HepG2 (cell line): ENCODE results near the gene PKP1. TPM values are rescaled to one million over a fixed set of nuclear protein-coding genes. Genes with fewer than 3 reads are reported as not detected.

Experiments
- ATAC-seq: fragments of 200-7000 bp; cut with Tn5 transposase; 3 replicates; pipeline ENCODE4 v1.9.1; 2020; ENCODE audit warnings: mild to moderate bottlenecking, moderate library complexity
- BruUV-seq: library from RNA; stranded (reverse); fragments of 400-500 nt; replicated peaks from 2 replicates; lab custom pipeline; 2021; lab: Mats Ljungman, UMichigan
- CTCF ChIA-PET: fragments of 300-600 bp; formaldehyde crosslinking; extraction: SDS; loops from one replicate; lab custom pipeline; 2021; ENCODE audit warnings: low total read pairs, inconsistent platforms, low intra/inter-chr PET ratio; lab: Yijun Ruan, JAX
- POLR2A ChIA-PET: fragments of 350-600 bp; sonication (Branson Sonifier 250); formaldehyde crosslinking; loops from one replicate; lab custom pipeline; 2020; ENCODE audit warnings: antibody characterized with exemption, inconsistent platforms; lab: Yijun Ruan, JAX
- DNase-seq: peaks from one replicate; pipeline ENCODE4 v3.0.0-alpha.2; 2015; ENCODE audit warnings: low spot score
- FAIRE-seq: peaks from 3 replicates; lab custom pipeline; 2011; peaks lifted over from hg19 to GRCh38; lab: Jason Lieb, UNC
- H2AFZ ChIP-seq: one replicate; pipeline ENCODE4 v1.6.1; 2011; ENCODE audit warnings: low read length, inconsistent platforms
- H3K27ac ChIP-seq: fragments of 300-600 bp; 3 replicates; pipeline ENCODE4 v1.8.0; 2011; ENCODE audit warnings: mixed run types, mild to moderate bottlenecking, mixed read lengths, low read length, inconsistent platforms; ENCODE audit not compliant: insufficient read depth; ENCODE audit errors: extremely low read length
- H3K27me3 ChIP-seq, 2 experiments: fragments of 200-600 bp in 1 of 2; 2 replicates in 1 of 2; 3 replicates in 1 of 2; pipeline versions ENCODE4 v1.6.0 to v1.8.0; 2011; ENCODE audit warnings: low read length in 2 of 2, mild to moderate bottlenecking in 2 of 2, moderate library complexity in 2 of 2, inconsistent platforms in 1 of 2; ENCODE audit not compliant: insufficient read depth in 2 of 2, control insufficient read depth in 1 of 2
- H3K36me3 ChIP-seq, 2 experiments: fragments of 200-600 bp in 1 of 2; replicated peaks in 1 of 2; 2 replicates in 1 of 2; 3 replicates in 1 of 2; pipeline versions ENCODE4 v1.5.1 to v1.8.0; 2011; ENCODE audit warnings: low read length in 2 of 2, inconsistent platforms in 1 of 2; ENCODE audit not compliant: insufficient read depth in 2 of 2, control insufficient read depth in 1 of 2
- H3K4me1 ChIP-seq: 2 replicates; pipeline ENCODE4 v1.5.1; 2012; ENCODE audit warnings: low read length, inconsistent platforms; ENCODE audit not compliant: insufficient read depth
- H3K4me2 ChIP-seq: 2 replicates; pipeline ENCODE4 v1.6.0; 2011; ENCODE audit warnings: low read depth, low read length, inconsistent platforms
- H3K4me3 ChIP-seq, 3 experiments: fragments of 200-600 bp in 1 of 3; sonication (generic), shearing (Covaris generic) in 1 of 3; replicated peaks in 1 of 3; 2 replicates each; pipeline ENCODE4 v1.5.1; 2011 to 2016; ENCODE audit warnings: low read length in 3 of 3, inconsistent platforms in 2 of 3, low read depth in 2 of 3, mild to moderate bottlenecking in 2 of 3, control low read depth in 1 of 3, mixed read lengths in 1 of 3; ENCODE audit not compliant: insufficient read depth in 1 of 3
- H3K79me2 ChIP-seq: one replicate; pipeline ENCODE4 v1.6.1; 2011; ENCODE audit warnings: low read length, inconsistent platforms; ENCODE audit not compliant: insufficient read depth
- H3K9ac ChIP-seq: 2 replicates; pipeline ENCODE4 v1.6.0; 2011; ENCODE audit warnings: mild to moderate bottlenecking, low read depth, low read length, inconsistent platforms; ENCODE audit not compliant: insufficient read depth
- H3K9me3 ChIP-seq: 2 replicates; pipeline ENCODE4 v1.5.1; 2012; ENCODE audit warnings: mild to moderate bottlenecking, low read length
- H4K20me1 ChIP-seq: 2 replicates; pipeline ENCODE4 v1.6.0; 2011; ENCODE audit warnings: inconsistent platforms, mild to moderate bottlenecking, low read length, moderate library complexity; ENCODE audit not compliant: insufficient read depth
- BRD4 ChIP-seq: sonication (generic); formaldehyde crosslinking; IDR thresholded peaks from 2 replicates; pipeline ENCODE4 v1.4.0; 2020; ENCODE audit warnings: missing genetic modification reagents
- JUN ChIP-seq: sonication (generic); formaldehyde crosslinking; IDR thresholded peaks from 2 replicates; pipeline ENCODE4 v1.4.0; 2020; ENCODE audit warnings: mild to moderate bottlenecking, missing genetic modification reagents
- NFYB ChIP-seq: sonication (generic); formaldehyde crosslinking; IDR thresholded peaks from 2 replicates; pipeline ENCODE4 v1.4.0; 2020; ENCODE audit warnings: missing genetic modification reagents
- NONO ChIP-seq, 2 experiments: fragments of 450-650 bp in 1 of 2; sonication (generic) in 1 of 2; formaldehyde crosslinking in 1 of 2; IDR thresholded peaks in 1 of 2; conservative IDR thresholded peaks in 1 of 2; 2 replicates each; pipeline versions ENCODE4 v1.6.1 to v1.8.0; 2017 to 2022; ENCODE audit warnings: mild to moderate bottlenecking in 1 of 2, missing genetic modification reagents in 1 of 2, moderate library complexity in 1 of 2
- PPARG ChIP-seq: conservative IDR thresholded peaks from 2 replicates; pipeline ENCODE4 v1.6.1; 2016; ENCODE audit warnings: missing biosample characterization, missing genetic modification reagents
- RBM22 ChIP-seq: fragments of 200-400 bp; formaldehyde crosslinking; optimal IDR thresholded peaks from 2 replicates; pipeline ENCODE3; 2017; ENCODE audit warnings: mild to moderate bottlenecking, low read length, moderate library complexity
- SOX5 ChIP-seq: IDR thresholded peaks from 2 replicates; pipeline ENCODE4 v1.6.1; 2016; ENCODE audit warnings: borderline replicate concordance
- YEATS4 ChIP-seq: sonication (generic); formaldehyde crosslinking; IDR thresholded peaks from 2 replicates; pipeline ENCODE4 v1.4.0; 2020; ENCODE audit warnings: missing genetic modification reagents, borderline replicate concordance
- ZFP36 ChIP-seq: fragments of 150-350 bp; IDR thresholded peaks from 2 replicates; pipeline ENCODE4 v1.6.1; 2018; ENCODE audit warnings: borderline replicate concordance, low read length, low read depth; ENCODE audit not compliant: partially characterized antibody
- ZNF256 ChIP-seq: sonication (generic); formaldehyde crosslinking; conservative IDR thresholded peaks from 2 replicates; pipeline ENCODE4 v1.4.0; 2020; ENCODE audit warnings: missing genetic modification reagents
- ZNF30 ChIP-seq: sonication (generic); formaldehyde crosslinking; IDR thresholded peaks from 2 replicates; pipeline ENCODE4 v1.5.0; 2020; ENCODE audit warnings: mild to moderate bottlenecking, missing genetic modification reagents
- ZNF543 ChIP-seq: sonication (generic); formaldehyde crosslinking; IDR thresholded peaks from 2 replicates; pipeline ENCODE4 v1.4.0; 2020; ENCODE audit warnings: mild to moderate bottlenecking, missing genetic modification reagents
- ZNF780A ChIP-seq: sonication (generic); formaldehyde crosslinking; IDR thresholded peaks from 2 replicates; pipeline ENCODE4 v1.8.0; 2022; ENCODE audit warnings: mild to moderate bottlenecking, missing genetic modification reagents, moderate library complexity
- ZNF83 ChIP-seq: sonication (generic); formaldehyde crosslinking; IDR thresholded peaks from 2 replicates; pipeline ENCODE4 v1.4.0; 2020; ENCODE audit warnings: missing genetic modification reagents, mild to moderate bottlenecking, borderline replicate concordance
- ZNF879 ChIP-seq: sonication (generic); formaldehyde crosslinking; IDR thresholded peaks from 2 replicates; pipeline ENCODE4 v1.8.1; 2023; ENCODE audit warnings: missing genetic modification reagents
- WGBS: methylation state at CpG from one replicate; pipeline ENCODE4 v1.1.6; 2017; ENCODE audit warnings: low lambda C conversion rate; 5-methylcytosine and 5-hydroxymethylcytosine counted together
- in situ Hi-C: cut with HindIII; loops from 2 replicates; pipeline ENCODE4 v1.10.0; 2017; ENCODE audit warnings: low pct_unique_long_range_greater_than_20kb; ENCODE audit not compliant: extremely low pct_ligation_motif_present
- intact Hi-C: fragments of 100-400 bp; cut with micrococcal nuclease; formaldehyde crosslinking; loops from one replicate; pipeline ENCODE4 v1.10.0; 2022; ENCODE audit not compliant: unreplicated experiment
- polyA plus RNA-seq, 8 experiments: library from polyadenylated mRNA; depleted of rRNA in 3 of 8; stranded (reverse) in 7 of 8; unstranded in 1 of 8; fragments of >200 nt; fragmentation: Illumina TruSeq in 4 of 8; extraction: Trizol in 4 of 8; gene quantifications; 2 replicates each; pipeline versions ENCODE4 v1.2.1 to v1.2.3, GENCODE V29; 2011 to 2016; ENCODE audit warnings: low read depth in 4 of 8, missing spikeins in 1 of 8, mixed read lengths in 1 of 8; ENCODE audit not compliant: insufficient read depth in 1 of 8
- total RNA-seq, 5 experiments: library from RNA; depleted of rRNA; stranded (reverse); fragments of >200 nt; fragmentation: Illumina TruSeq; extraction: Trizol; gene quantifications; 2 replicates each; pipeline ENCODE4 v1.2.3, GENCODE V29; 2016; ENCODE audit warnings: low read depth in 1 of 5
- TF ChIP-seq, protein P1 (sequence below): sonication (generic); formaldehyde crosslinking; IDR thresholded peaks from 2 replicates; pipeline ENCODE4 v1.5.0; 2020; ENCODE audit warnings: missing genetic modification reagents, mild to moderate bottlenecking, borderline replicate concordance

The PKP1 gene
- total and polyA plus RNA-seq, 2 of the 13 experiments (the other 11 are each of a cell fraction or from before 2014, with no cell fraction given) = not detected

DNA sequence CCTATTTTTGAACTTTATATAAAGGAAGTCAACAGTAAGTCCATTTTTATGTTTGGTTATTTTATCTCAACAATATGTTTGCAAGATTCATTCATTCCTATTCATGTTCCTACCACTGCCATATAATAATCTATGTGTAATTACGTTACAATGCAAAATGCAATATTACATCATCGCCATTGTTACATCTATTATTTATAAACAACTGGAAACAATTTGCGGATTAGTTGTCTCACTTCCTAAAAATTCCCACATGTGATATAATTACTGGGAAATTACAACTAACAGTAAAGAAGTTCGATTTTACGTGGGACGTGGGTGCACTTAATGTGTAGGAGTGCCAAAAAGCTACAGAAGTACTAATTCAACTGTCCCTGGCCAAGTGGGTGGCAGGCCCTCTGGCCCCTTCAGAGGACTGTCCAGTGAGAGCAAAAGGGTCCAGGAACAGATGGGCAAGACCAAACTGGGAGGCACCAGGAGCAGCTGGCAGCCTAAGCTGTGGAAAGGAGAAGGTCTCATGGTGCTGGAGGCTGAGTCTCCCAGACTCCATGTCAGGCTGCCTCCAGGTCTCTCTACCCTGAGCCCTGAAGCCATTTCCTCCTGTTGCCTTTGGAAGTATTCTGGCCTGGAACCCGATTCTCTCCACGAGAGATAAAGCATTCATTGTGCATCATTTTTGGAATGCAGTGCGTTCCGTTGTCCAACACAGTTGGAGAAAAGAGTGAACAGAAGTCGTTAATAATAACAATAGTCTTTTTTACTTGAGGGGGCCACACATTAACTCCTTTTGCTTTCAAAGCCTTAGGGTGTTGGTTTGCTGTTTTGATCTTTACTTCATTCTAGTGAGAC is 51.2 kb downstream of the PKP1 start:
- Histone ChIP-seq H3K27ac (no peak overlapping the region), H2AFZ (no peak overlapping the region), H3K4me2 (no peak overlapping the region), H3K9ac (no peak overlapping the region), H3K36me3 (no peaks in the 10 kb centered on the region), H3K79me2 (no peaks in the 10 kb centered on the region), H3K27me3 (peaks cover 0 to 5% of the 10 kb centered on the region in 2 experiments; a peak in 1 of 5 replicates), H3K4me3 (no peak overlapping the region), H3K4me1 (no peaks in the 10 kb centered on the region), H3K9me3 (no peaks in the 10 kb centered on the region), H4K20me1 (no peaks in the 10 kb centered on the region)
- intact Hi-C loops = no loop called here
- 33% methylated on average over 11 of the region's 11 CpGs for WGBS
- TF ChIP-seq ZNF780A (CRISPR knock-in tag) (no peak), ZNF256 (CRISPR knock-in tag) (no peak), ZNF879 (no peak), ZFP36 (no peak), BRD4 (CRISPR knock-in tag) (no peak), NFYB (CRISPR knock-in tag) (no peak), JUN (CRISPR knock-in tag) (no peak)
- CTCF ChIA-PET = no interaction called here
- no peak for ATAC-seq
- POLR2A ChIA-PET = no interaction called here
- in situ Hi-C loops = no loop called here
- FAIRE-seq = no peak
- no peak for DNase-seq
- BruUV-seq = no TSS peak

DNA sequence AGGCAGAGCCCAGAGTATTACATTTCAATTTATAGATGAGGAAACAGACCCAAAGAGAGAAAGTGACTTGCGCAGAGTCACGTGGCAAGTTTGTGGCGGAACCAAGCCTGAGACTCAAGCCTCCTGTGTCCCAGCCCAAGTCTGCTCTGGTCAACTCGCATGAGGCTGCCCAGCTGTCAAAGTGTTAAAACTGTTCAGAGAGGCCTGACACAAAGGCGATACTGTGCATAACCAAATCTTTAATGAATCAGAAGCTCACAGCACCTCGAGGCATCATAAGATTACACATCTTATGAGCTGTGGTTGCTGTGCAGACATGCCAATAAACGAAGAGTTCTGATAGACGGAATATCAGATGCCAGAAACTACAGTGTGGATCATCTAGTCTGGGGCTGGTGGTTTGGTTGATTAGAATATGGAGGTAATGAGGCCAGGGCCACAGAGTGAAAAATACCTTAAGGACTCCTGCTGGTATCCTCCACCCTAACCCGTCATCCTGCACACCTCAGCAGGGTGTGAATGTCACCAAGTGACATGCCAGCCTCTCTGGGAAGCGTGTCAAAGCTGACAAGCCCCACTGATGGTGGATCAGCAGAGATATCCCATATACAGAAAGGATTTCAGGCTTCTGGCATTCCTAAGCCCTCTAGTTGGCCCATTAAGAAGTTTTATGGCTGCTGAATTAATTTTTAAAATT is 52.0 kb downstream of the PKP1 start:
- Histone ChIP-seq H3K4me2 (no peak overlapping the region), H3K27ac (no peak overlapping the region), H3K9ac (no peak overlapping the region), H3K9me3 (no peaks in the 10 kb centered on the region), H3K79me2 (no peaks in the 10 kb centered on the region), H2AFZ (no peak overlapping the region), H3K36me3 (no peaks in the 10 kb centered on the region), H3K4me3 (no peak overlapping the region), H3K4me1 (no peaks in the 10 kb centered on the region), H4K20me1 (no peaks in the 10 kb centered on the region), H3K27me3 (peaks cover 0 to 5% of the 10 kb centered on the region in 2 experiments; a peak in 1 of 5 replicates)
- FAIRE-seq = no peak
- WGBS = 23% methylated on average over 10 of the region's 10 CpGs
- intact Hi-C loops (no loop called here), in situ Hi-C loops (no loop called here)
- POLR2A ChIA-PET = no interaction called here
- no peak for ATAC-seq
- BruUV-seq = no TSS peak
- DNase-seq = no peak
- TF ChIP-seq, protein P1, sequence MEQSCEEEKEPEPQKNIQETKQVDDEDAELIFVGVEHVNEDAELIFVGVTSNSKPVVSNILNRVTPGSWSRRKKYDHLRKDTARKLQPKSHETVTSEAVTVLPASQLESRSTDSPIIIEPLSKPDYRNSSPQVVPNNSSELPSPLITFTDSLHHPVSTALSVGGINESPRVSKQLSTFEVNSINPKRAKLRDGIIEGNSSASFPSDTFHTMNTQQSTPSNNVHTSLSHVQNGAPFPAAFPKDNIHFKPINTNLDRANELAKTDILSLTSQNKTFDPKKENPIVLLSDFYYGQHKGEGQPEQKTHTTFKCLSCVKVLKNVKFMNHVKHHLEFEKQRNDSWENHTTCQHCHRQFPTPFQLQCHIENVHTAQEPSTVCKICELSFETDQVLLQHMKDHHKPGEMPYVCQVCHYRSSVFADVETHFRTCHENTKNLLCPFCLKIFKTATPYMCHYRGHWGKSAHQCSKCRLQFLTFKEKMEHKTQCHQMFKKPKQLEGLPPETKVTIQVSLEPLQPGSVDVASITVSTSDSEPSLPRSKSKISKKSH (CRISPR knock-in tag) = no peak
- TF ChIP-seq RBM22 (no peak), ZNF30 (CRISPR knock-in tag) (no peak), YEATS4 (no peak), PPARG (no peak), ZNF83 (no peak), SOX5 (no peak), NONO (IDR thresholded peaks at IDR 0.05) (no peak), NONO (CRISPR knock-in tag; conservative IDR thresholded peaks at IDR 0.05) (no peak), ZNF543 (CRISPR knock-in tag) (no peak)
- CTCF ChIA-PET = no interaction called here
